Occipital lobe (tissue), 2 donors: ENCODE results near the gene SYNGR3. TPM values are rescaled to one million over a fixed set of nuclear protein-coding genes. Genes with fewer than 3 reads are reported as not detected.

ENCODE experiments used
- DNase-seq: peaks from one replicate; lab custom pipeline; 2025; lab: John Stamatoyannopoulos, UW
- total RNA-seq: library from RNA; depleted of rRNA; stranded (reverse); fragments of >200 nt; gene quantifications from one replicate; pipeline ENCODE4 v1.2.3, GENCODE V29; 2014

SYNGR3 gene
- total RNA-seq, 1 donor from 2014 or later: 81.3 TPM

- no peak for DNase-seq
Observed at GRCh38 chr16:1976951-1977874, 12.6 kb upstream of the SYNGR3 start.

- DNase-seq: no peak
Observed at GRCh38 chr16:1977875-1978268, 11.9 kb upstream of the SYNGR3 start.

- no peak for DNase-seq
Observed at GRCh38 chr16:1978476-1979120, 11.2 kb upstream of the SYNGR3 start.

GRCh38 chr16:1979271-1980029, 10.3 kb upstream of the SYNGR3 start:
- DNase-seq: no peak

- DNase-seq: no peak
Observed at GRCh38 chr16:1980030-1980769, 9.6 kb upstream of the SYNGR3 start.

- no peak for DNase-seq
Observed at GRCh38 chr16:1980770-1981087, 9.0 kb upstream of the SYNGR3 start.

- no peak for DNase-seq
Observed at GRCh38 chr16:1981398-1981836, 8.4 kb upstream of the SYNGR3 start, which contains the start of gene NOXO1. NOXO1 (minus strand) TSS chr16:1981469; CDS start chr16:1981179, 290 bp downstream.

- no peak for DNase-seq
Observed at GRCh38 chr16:1982013-1982433, 7.7 kb upstream of the SYNGR3 start.

- DNase-seq: no peak
Observed at GRCh38 chr16:1982991-1983543, 6.7 kb upstream of the SYNGR3 start.

GRCh38 chr16:1983544-1984346, 6.0 kb upstream of the SYNGR3 start, which contains the start of gene GFER:
GFER (plus strand) TSS chr16:1984193; CDS start chr16:1984219, 26 bp downstream.
- DNase-seq: peak; percentile 86

GRCh38 chr16:1984347-1985225, 5.2 kb upstream of the SYNGR3 start:
- no peak for DNase-seq

- no peak for DNase-seq
Observed at GRCh38 chr16:1985466-1986150, 4.2 kb upstream of the SYNGR3 start.

GRCh38 chr16:1987198-1987597, 2.6 kb upstream of the SYNGR3 start:
- DNase-seq: no peak

GRCh38 chr16:1990101-1990350, 256 bp downstream of the SYNGR3 start:
- DNase-seq: no peak

- no peak for DNase-seq
Observed at GRCh38 chr16:1990351-1991134, 773 bp downstream of the SYNGR3 start.

- no peak for DNase-seq
Observed at GRCh38 chr16:1991135-1991551, 1.4 kb downstream of the SYNGR3 start.

GRCh38 chr16:1991588-1991947, 1.8 kb downstream of the SYNGR3 start:
- DNase-seq: no peak
